HG03575 (cell line): ENCODE results near the gene ZBTB8A.
"Not testable (repeated sequence)": the region's sequence is repeated elsewhere in the genome, so short reads cannot be mapped to it uniquely, and the experiment has no call there.

Source experiments
- ATAC-seq: cut with Tn5 transposase; IDR thresholded peaks from one replicate; pipeline ENCODE4 v1.9.1; 2021; ENCODE audit not compliant: unreplicated experiment, insufficient number of reproducible peaks, low FRiP score; ENCODE audit errors: extremely low read depth

Gene ZBTB8A

DNA sequence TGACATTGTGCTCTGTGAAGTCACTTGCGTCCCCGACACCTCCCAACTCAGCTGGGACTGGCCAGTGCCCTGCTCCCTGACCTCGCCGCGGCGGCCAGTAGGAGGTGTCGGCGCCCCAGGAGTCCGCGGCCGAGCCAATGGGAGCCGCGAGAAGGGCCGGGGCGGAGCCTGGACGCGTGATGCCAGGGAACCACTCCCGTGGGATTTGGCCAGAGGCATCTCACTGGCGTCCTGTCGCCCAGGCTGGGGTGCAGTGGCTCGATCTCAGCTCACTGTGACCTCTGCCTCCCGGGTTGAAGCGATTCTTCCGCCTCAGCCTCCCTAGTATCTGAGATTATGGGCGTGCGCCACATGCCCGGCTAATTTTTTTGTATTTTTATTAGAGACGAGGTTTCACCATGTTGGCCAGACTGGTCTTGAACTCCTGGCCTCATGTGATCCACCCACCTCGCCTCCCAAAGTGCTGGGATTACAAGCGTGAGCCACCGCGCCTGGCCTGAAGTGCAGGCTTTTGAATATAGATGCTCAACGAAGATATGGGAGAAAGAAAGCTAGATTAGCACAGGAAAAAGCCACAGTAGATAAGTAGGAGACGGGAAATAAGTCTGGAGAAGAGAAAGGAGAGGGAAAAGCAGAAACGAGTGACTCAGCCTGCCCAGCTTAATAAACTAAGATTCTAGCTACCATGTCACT, 73.1 kb downstream of the ZBTB8A start:
- ATAC-seq: no peak

DNA sequence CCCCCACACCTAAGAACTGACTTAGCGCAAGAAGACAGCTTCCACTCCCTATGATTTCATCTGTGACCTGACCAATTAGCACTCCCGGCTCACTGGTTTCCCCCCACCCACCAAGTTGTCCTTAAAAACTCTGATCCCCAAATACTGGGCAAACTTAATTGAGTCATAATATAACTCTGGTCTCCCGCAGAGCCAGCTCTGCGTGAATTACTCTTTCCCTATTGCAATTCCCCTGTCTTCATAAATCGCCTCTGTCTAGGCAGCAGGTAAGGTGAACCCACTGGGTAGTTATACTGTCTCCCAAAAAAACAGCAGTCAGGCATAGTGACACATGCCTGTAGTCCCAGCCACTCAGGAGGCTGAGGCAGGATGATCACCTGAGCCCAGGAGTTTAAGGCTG, 74.2 kb downstream of the ZBTB8A start:
- ATAC-seq: no peak

DNA sequence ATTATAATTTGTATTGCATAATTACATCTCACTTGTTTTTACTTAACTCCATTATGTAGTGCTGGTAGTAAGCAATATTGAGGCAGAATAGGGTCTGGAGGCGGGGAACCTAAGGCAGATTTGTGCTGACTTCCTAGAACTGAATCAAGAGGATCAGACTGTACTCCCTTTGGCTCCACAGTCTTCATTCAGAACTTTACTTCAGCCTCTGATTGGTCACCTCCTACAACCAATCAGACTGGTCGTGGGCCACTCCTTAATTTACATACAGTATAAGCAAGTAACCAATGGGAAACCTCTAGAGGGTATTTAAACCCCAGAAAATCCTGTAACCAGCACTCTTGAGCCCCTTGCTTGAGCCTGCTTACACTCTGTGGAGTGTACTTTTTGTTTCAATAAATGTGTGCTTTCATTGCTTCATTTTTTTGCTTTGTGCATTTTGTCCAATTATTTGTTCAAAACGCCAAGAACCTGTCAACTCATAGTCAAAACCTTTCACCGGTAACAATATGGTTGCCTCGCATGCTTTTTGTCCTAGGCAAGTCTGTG, 79.5 kb downstream of the ZBTB8A start:
- no peak for ATAC-seq

- ATAC-seq: no peak
These were observed 80.7 kb downstream of the ZBTB8A start for GRCh38 chr1:32619701-32620485.

DNA sequence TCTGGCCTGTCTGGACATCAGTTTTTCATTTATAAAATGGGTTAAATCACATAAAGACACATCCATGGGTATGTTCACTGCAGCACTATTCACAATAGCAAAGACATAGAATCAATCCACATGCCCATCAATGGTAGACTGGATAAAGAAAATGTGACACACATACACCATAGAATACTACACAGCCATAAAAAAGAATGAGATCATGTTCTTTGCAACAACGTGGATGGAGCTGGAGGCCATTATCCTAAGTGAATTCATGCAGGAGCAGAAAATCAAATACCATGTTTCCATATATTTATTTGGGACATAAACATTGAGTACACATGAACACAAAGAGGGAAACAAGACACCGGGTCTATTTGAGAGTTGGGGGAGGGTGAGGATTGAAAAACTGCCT, 83.0 kb downstream of the ZBTB8A start:
- ATAC-seq: no peak

- no peak for ATAC-seq
These were observed 83.8 kb downstream of the ZBTB8A start for GRCh38 chr1:32622806-32623681.

DNA sequence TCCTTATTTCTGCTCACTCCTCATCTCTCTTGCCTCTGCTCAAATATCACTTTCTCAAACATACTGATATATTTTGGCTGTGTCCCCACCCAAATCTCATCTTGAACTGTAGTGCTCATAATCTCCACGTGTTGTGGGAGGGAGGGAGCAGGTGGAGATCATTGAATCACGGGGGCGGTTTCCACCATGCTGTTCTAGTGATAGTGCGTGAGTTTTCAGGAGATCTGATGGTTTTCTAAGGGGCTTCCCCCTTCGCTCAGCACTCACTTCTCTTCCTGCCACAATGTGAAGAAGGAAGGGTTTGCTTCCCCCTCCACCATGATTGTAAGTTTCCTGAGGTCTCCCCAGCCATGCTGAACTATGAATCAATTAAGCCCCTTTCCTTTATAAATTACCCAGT, 84.5 kb downstream of the ZBTB8A start:
- no peak for ATAC-seq

DNA sequence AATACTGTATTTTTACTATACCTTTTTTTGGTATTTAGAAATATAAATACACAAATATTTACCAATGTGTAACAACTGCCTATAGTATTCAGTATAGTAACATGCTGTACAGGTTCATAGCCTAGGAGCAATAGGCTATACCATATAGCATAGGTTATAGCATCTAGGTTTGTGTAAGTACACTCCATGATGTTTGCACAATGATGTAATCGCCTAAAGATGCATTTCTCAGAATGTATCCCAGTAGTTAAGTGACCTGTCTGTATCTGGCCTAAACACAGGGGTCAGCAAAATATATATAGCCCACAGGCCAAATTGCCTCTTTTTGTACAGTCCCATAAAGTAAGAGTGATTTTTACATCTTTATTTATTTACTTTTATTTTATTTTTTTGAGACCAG, 86.9 kb downstream of the ZBTB8A start:
- no peak for ATAC-seq

DNA sequence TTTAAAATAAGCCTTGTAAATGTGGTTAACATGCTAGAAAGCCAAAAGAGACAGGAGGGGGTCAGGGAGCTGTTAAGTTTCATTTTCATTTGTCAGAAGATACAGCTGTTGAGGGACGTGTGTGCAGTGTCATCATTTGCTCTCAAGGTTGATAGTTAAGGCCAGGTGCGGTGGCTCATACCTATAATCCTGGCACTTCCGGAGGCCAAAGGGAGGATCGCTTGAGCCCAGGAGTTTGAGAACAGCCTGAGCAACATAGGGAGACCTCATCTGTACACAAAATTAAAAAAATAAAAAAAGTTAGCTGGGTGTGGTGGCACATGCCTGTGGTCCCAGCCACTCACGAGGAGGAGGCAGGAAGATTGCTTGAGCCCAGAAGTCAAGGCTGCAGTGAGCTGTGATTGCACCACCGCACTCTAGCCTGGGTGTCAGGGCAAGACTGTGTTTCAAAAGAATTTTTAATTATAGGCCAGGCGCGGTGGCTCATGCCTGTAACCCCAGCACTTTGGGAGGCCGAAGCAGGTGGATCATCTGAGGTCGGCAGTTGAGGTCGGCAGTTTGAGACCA, 88.5 kb downstream of the ZBTB8A start:
- no peak for ATAC-seq

DNA sequence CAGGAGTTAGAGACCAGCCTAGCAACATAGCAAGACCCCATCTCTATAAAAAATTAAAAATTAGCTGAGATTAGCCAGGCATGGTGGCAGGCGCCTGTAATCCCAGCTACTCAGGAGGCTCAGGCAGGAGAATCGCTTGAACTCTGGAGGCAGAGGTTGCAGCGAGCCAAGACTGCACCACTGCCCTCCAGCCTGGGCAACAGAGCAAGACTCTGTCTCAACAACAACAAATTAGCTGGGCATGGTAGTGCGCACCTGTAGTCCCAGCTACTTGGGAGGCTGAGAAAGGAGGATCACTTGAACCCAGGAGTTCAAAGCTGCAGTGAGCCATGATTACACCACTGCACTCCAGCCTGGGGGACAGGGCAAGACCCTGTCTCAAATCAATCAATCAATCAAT, 90.9 kb downstream of the ZBTB8A start:
- ATAC-seq: not testable (repeated sequence)

DNA sequence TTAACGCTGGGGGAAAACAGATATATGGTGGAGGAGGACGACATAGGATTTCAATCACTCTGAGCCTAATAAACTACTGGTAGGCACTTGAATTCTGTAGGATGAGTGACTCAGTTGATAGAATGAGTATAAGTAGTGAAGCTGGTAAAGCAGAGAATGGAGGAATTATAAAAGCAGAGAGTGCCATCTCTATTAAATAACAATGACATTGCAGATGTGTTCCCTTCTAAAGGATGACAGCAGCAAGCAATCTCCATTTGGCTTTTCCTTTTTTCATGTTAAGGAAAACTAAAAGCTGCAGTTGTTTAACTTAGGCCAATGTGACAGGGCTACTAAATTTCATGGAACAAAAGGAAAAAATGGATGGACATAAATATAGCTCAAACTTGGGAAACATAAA, 93.6 kb downstream of the ZBTB8A start:
- ATAC-seq: no peak

DNA sequence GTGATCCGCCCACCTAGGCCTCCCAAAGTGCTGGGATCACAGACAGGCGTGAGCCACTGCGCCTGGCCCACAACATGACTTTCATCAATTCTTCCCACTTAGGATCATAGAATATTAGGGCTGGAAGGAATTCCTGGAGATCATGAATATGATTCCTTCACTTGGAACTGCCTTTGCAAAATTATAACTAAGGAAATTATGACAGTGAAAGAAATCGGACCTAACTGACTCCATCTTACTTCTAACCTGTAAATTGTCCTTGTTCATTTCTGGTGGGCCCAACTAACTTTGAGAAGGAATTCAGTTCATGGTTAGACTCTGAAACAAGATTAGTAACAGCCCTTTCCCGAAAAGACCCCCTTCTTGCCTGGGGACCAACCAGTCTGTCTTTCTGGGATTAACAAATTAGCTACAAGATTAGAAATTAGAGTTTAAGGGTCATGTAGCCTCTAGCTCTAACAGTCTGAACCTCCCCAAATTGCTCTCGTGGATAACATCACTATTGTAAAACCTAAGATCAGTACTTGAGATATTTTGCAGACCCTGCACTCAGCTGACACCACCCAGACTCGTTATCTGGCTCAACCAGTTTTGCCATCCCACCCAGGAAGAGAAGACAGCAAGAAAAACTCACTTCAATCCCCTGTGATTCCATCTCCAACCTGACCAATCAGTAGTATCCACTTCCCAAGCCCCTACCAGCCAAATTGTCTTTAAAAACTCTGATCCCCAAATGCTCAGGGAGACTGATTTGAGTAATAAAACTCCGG, 96.5 kb downstream of the ZBTB8A start:
- no peak for ATAC-seq

DNA sequence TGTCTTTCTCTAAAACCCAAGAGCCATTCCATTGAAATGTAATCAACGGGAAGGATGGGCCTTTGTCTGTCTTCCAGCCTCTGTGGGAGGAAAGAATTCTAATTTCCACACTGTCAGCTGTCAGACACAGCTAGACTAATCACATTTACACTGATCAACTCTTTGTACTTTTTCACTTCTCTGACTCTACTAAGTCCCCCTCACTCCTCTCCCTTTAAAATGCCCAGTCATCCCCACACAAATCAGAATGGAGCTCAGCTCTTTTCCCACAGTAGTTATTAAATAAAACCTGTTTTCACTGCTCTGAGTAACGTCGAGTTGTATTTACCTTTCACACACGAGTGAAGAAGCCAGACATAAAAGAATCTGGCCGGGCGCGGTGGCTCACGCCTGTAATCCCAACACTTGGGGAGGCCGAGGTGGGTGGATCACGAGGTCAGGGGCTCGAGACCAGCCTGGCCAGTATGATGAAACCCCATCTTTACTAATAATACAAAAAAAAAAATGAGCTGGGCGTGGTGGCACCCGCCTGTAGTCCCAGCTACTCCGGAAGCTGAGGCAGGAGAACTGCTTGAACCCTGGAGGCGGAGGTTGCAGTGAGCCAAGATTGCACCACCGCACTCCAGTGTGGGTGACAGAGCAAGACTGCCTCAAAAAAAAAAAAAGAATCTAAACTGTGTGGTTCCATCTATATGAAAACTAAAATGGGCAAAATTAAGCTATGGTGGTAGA, 97.9 kb downstream of the ZBTB8A start:
- no peak for ATAC-seq

- ATAC-seq: no peak
These were observed 100.4 kb downstream of the ZBTB8A start for GRCh38 chr1:32639489-32640075.

- not testable (repeated sequence) for ATAC-seq
These were observed 103.1 kb downstream of the ZBTB8A start for GRCh38 chr1:32642292-32642827.

DNA sequence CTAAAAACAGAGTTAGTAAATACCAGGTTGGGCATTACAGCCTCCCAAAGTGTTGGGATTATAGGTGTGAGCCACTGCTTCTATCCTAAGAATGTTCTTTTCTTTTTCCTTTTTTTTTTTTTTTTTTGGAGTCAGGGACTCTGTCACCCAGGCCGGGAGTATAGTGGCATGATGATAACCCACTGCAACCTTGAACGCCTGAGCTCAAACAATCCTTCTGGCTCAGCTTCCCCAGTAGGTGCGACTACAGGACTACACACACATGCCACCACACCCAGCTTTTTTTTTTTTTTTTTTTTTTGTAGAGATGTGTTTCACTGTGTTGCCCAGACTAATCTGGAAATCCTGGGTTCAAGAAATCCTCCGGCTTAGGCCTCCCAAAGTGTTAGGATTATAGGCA, 105.2 kb downstream of the ZBTB8A start:
- ATAC-seq: no peak
